ENCODE results near the gene PRXL2A. TPM values are rescaled to one million over a fixed set of nuclear protein-coding genes. Genes with fewer than 3 reads are reported as not detected.

PRXL2A gene
- total RNA-seq, 1 donor from 2014 or later: 101 TPM

GRCh38 chr10:80444124-80444523, 35.8 kb downstream of the PRXL2A start:
- no peak for DNase-seq (ENCODE audit: low read depth in 2 of 2)

GRCh38 chr10:80444646-80445319, 36.4 kb downstream of the PRXL2A start:
- DNase-seq (ENCODE audit: low read depth in 2 of 2): peak; percentile 69 to 85

GRCh38 chr10:80447436-80448190, 39.3 kb downstream of the PRXL2A start:
- no peak for DNase-seq (ENCODE audit: low read depth in 2 of 2)

- no peak for DNase-seq (ENCODE audit: low read depth in 2 of 2)
These were observed 40.0 kb downstream of the PRXL2A start for GRCh38 chr10:80448209-80448942.

GRCh38 chr10:80449520-80449919, 41.2 kb downstream of the PRXL2A start:
- DNase-seq (ENCODE audit: low read depth in 2 of 2): no peak

GRCh38 chr10:80451132-80451531, 42.8 kb downstream of the PRXL2A start:
- DNase-seq (ENCODE audit: low read depth in 2 of 2): no peak

GRCh38 chr10:80452069-80452468, 43.7 kb downstream of the PRXL2A start:
- DNase-seq (ENCODE audit: low read depth in 2 of 2): no peak

GRCh38 chr10:80452640-80453039, 44.3 kb downstream of the PRXL2A start:
- DNase-seq (ENCODE audit: low read depth in 2 of 2): no peak

- no peak for DNase-seq (ENCODE audit: low read depth in 2 of 2)
These were observed 44.9 kb downstream of the PRXL2A start for GRCh38 chr10:80453056-80453841.

- DNase-seq (ENCODE audit: low read depth in 2 of 2): peak; percentile 40 to 86
These were observed 45.6 kb downstream of the PRXL2A start, which contains the start of gene TSPAN14 for GRCh38 chr10:80453842-80454512. Gene TSPAN14 (plus strand): TSS chr10:80454310. CDS start chr10:80489234, 34,924 bp downstream.

GRCh38 chr10:80454513-80455460, 46.4 kb downstream of the PRXL2A start:
- DNase-seq (ENCODE audit: low read depth in 2 of 2): peak in 1 of 2 donors; percentile 75

GRCh38 chr10:80455461-80456349, 47.4 kb downstream of the PRXL2A start:
- DNase-seq (ENCODE audit: low read depth in 2 of 2): peak in 1 of 2 donors; percentile 50

GRCh38 chr10:80457554-80458262, 49.4 kb downstream of the PRXL2A start:
- no peak for DNase-seq (ENCODE audit: low read depth in 2 of 2)

- no peak for DNase-seq (ENCODE audit: low read depth in 2 of 2)
These were observed 49.9 kb downstream of the PRXL2A start for GRCh38 chr10:80458263-80458625.

- no peak for DNase-seq (ENCODE audit: low read depth in 2 of 2)
These were observed 50.3 kb downstream of the PRXL2A start for GRCh38 chr10:80458638-80459037.

- DNase-seq (ENCODE audit: low read depth in 2 of 2): no peak
These were observed 50.9 kb downstream of the PRXL2A start for GRCh38 chr10:80459047-80459865.

Data from dermis microvascular lymphatic vessel endothelial cell (primary cell).